ENCODE data around the gene CTPS1. TPM values are rescaled to one million over a fixed set of nuclear protein-coding genes. Genes with fewer than 3 reads are reported as not detected.

The CTPS1 gene
- total RNA-seq, 1 donor from 2014 or later = 91.4 TPM

DNA sequence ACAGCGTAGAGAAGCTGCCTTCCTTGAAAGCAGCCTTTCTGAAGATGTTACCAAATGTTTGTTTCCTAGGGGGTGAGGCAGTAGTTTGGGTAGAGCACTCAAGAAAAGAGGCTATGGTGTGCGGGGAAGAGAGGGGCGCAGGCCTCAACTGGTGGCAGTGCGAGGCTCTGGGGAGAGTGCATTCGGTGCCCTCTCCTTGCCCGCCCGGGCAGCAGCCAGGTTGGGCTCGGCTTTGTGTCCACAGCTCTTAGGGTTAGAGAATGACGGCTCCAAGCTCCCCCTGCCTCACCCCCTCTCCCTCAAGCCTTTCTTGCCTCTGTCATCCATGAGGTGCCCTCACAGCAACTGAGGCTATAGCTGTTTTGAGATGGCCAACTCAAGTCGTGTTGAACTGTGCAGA lies 42.9 kb downstream of the CTPS1 start:
- TF ChIP-seq EZH2 (IDR thresholded peaks at IDR 0.05; ENCODE audit: insufficient read depth, low read length) = no peak
- TF ChIP-seq CTCF (IDR thresholded peaks at IDR 0.05; ENCODE audit: insufficient read depth, low read depth, low read length) = no peak
- DNase-seq (ENCODE audit: low read depth) (no peak), FAIRE-seq (no peak)
- Mint-ChIP-seq H3K9me3 (ENCODE audit: unreplicated experiment) (no peaks in the 10 kb centered on the region), H3K27ac (ENCODE audit: unreplicated experiment) (peak overlapping the region; percentile 12), H3K4me3 (ENCODE audit: unreplicated experiment) (no peak overlapping the region), H3K27me3 (ENCODE audit: low read depth, unreplicated experiment) (no peaks in the 10 kb centered on the region), H3K36me3 (ENCODE audit: low read depth, unreplicated experiment) (peaks cover 11% of the 10 kb centered on the region), H3K4me1 (ENCODE audit: low read depth, unreplicated experiment) (peaks cover 5% of the 10 kb centered on the region)
- H3K9me3 ChIP-seq (ENCODE audit: insufficient read depth, low read depth, low read length) = no peaks in the 10 kb centered on the region
- H3K4me2 ChIP-seq (ENCODE audit: low read length) = no peak overlapping the region
- H3K27me3 ChIP-seq (ENCODE audit: insufficient read depth, low read length) = no peaks in the 10 kb centered on the region
- H3K4me3 ChIP-seq (ENCODE audit: insufficient read depth, low read depth, low read length) = no peak overlapping the region
- no peaks in the 10 kb centered on the region for H3K36me3 ChIP-seq (ENCODE audit: insufficient read depth, low read length)
- H3K9ac ChIP-seq (ENCODE audit: low read length) = no peak overlapping the region
- no peak overlapping the region for H2AFZ ChIP-seq (ENCODE audit: low read depth, low read length)
- no peak overlapping the region for H3K27ac ChIP-seq (ENCODE audit: low read depth, low read length)
- H4K20me1 ChIP-seq (ENCODE audit: insufficient read depth, low read length) = peaks cover 11% of the 10 kb centered on the region
- H3K79me2 ChIP-seq (ENCODE audit: insufficient read depth, low read length) = no peaks in the 10 kb centered on the region
- no peaks in the 10 kb centered on the region for H3K4me1 ChIP-seq (ENCODE audit: insufficient read depth, low read length)

- peak; percentile 35 for TF ChIP-seq CTCF (IDR thresholded peaks at IDR 0.05; ENCODE audit: insufficient read depth, low read depth, low read length)
- no peak for TF ChIP-seq EZH2 (IDR thresholded peaks at IDR 0.05; ENCODE audit: insufficient read depth, low read length)
Measured at GRCh38 chr1:41023279-41023990, 43.9 kb downstream of the CTPS1 start.

GRCh38 chr1:41024953-41025352 lies 45.5 kb downstream of the CTPS1 start:
- H3K9me3 ChIP-seq (ENCODE audit: insufficient read depth, low read depth, low read length) = no peaks in the 10 kb centered on the region
- no peaks in the 10 kb centered on the region for H3K79me2 ChIP-seq (ENCODE audit: insufficient read depth, low read length)
- no peak overlapping the region for H3K4me3 ChIP-seq (ENCODE audit: insufficient read depth, low read depth, low read length)
- peaks cover 5% of the 10 kb centered on the region for H3K4me1 Mint-ChIP-seq (ENCODE audit: low read depth, unreplicated experiment)
- TF ChIP-seq EZH2 (IDR thresholded peaks at IDR 0.05; ENCODE audit: insufficient read depth, low read length) (no peak), CTCF (IDR thresholded peaks at IDR 0.05; ENCODE audit: insufficient read depth, low read depth, low read length) (no peak)
- DNase-seq (ENCODE audit: low read depth) (no peak), FAIRE-seq (no peak)
- no peaks in the 10 kb centered on the region for H3K27me3 Mint-ChIP-seq (ENCODE audit: low read depth, unreplicated experiment)
- H3K27ac ChIP-seq (ENCODE audit: low read depth, low read length) = no peak overlapping the region
- no peaks in the 10 kb centered on the region for H3K9me3 Mint-ChIP-seq (ENCODE audit: unreplicated experiment)
- H3K27me3 ChIP-seq (ENCODE audit: insufficient read depth, low read length) = no peaks in the 10 kb centered on the region
- no peak overlapping the region for H3K9ac ChIP-seq (ENCODE audit: low read length)
- no peaks in the 10 kb centered on the region for H3K4me1 ChIP-seq (ENCODE audit: insufficient read depth, low read length)
- peaks cover 20% of the 10 kb centered on the region for H3K36me3 Mint-ChIP-seq (ENCODE audit: low read depth, unreplicated experiment)
- no peak overlapping the region for H3K4me3 Mint-ChIP-seq (ENCODE audit: unreplicated experiment)
- peaks cover 4% of the 10 kb centered on the region for H4K20me1 ChIP-seq (ENCODE audit: insufficient read depth, low read length)
- H3K27ac Mint-ChIP-seq (ENCODE audit: unreplicated experiment) = peak overlapping the region; percentile 34
- no peak overlapping the region for H3K4me2 ChIP-seq (ENCODE audit: low read length)
- peaks cover 2% of the 10 kb centered on the region for H3K36me3 ChIP-seq (ENCODE audit: insufficient read depth, low read length)
- no peak overlapping the region for H2AFZ ChIP-seq (ENCODE audit: low read depth, low read length)

More at GRCh38 chr1:41023279-41023990, 43.9 kb downstream of the CTPS1 start:
- no peak overlapping the region for H3K4me3 ChIP-seq (ENCODE audit: insufficient read depth, low read depth, low read length)
- no peaks in the 10 kb centered on the region for H3K27me3 ChIP-seq (ENCODE audit: insufficient read depth, low read length)
- H3K27ac ChIP-seq (ENCODE audit: low read depth, low read length) = no peak overlapping the region
- H3K9me3 Mint-ChIP-seq (ENCODE audit: unreplicated experiment) = no peaks in the 10 kb centered on the region
- no peaks in the 10 kb centered on the region for H3K27me3 Mint-ChIP-seq (ENCODE audit: low read depth, unreplicated experiment)
- peaks cover 5% of the 10 kb centered on the region for H3K4me1 Mint-ChIP-seq (ENCODE audit: low read depth, unreplicated experiment)
- DNase-seq (ENCODE audit: low read depth) (no peak), FAIRE-seq (no peak)
- no peaks in the 10 kb centered on the region for H3K79me2 ChIP-seq (ENCODE audit: insufficient read depth, low read length)
- no peak overlapping the region for H3K9ac ChIP-seq (ENCODE audit: low read length)
- no peak overlapping the region for H3K4me3 Mint-ChIP-seq (ENCODE audit: unreplicated experiment)
- H4K20me1 ChIP-seq (ENCODE audit: insufficient read depth, low read length) = peaks cover 11% of the 10 kb centered on the region
- no peaks in the 10 kb centered on the region for H3K9me3 ChIP-seq (ENCODE audit: insufficient read depth, low read depth, low read length)
- H2AFZ ChIP-seq (ENCODE audit: low read depth, low read length) = no peak overlapping the region
- H3K36me3 ChIP-seq (ENCODE audit: insufficient read depth, low read length) = peaks cover 2% of the 10 kb centered on the region
- peak overlapping the region; percentile 75 for H3K27ac Mint-ChIP-seq (ENCODE audit: unreplicated experiment)
- H3K4me1 ChIP-seq (ENCODE audit: insufficient read depth, low read length) = no peaks in the 10 kb centered on the region
- H3K4me2 ChIP-seq (ENCODE audit: low read length) = no peak overlapping the region
- H3K36me3 Mint-ChIP-seq (ENCODE audit: low read depth, unreplicated experiment) = peaks cover 14% of the 10 kb centered on the region
